NCI-H187 treated with DMSO at 0.1 percent for 48 hours (cell line): Measurements from ENCODE around the gene KPNB1.

ENCODE experiments used
- DNase-seq: peaks from one replicate; lab custom pipeline; 2025; lab: John Stamatoyannopoulos, UW

Gene KPNB1

GRCh38 chr17:47696717-47697642, 47.3 kb downstream of the KPNB1 start:
- no peak for DNase-seq

- no peak for DNase-seq
These were observed 48.4 kb downstream of the KPNB1 start for GRCh38 chr17:47697906-47698711.

DNA sequence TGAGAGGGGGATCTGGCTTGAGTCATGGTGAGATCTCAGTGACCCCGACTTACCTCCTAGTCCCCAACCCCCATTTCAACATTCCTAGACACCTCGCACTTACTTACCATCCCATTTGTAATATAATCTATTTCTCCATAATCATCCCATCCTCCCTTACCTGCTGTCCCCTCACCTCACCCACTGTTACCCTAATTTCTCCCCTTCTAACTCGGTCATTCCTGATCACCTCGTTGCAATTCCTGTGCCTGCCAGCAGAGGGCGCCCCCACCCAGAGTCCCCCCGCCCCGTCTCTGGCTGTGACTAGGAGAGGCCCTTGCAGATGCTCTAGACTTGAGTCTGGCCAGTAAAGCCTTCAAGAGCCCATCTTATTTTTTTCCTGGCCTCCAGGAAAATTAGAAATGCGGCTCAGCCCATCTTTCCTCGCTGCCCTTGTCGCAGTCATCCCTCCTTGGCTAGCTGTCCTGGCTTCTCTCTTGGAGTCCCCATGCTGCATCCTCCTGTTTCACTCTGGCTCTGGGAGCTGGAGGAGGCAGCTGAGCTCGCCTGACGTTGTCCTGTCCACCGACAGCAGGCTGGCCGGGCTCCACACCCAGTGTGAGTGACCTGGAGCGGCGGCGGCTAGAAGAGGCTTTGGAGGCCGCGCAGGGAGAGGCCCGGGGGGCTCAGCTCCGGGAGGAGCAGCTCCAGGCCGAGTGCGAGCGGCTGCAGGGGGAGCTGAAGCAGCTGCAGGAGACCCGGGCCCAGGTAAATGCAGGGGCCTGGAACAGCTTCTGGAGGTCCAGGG, 49.2 kb downstream of the KPNB1 start:
- DNase-seq, result no peak

- DNase-seq, result no peak
These were observed 49.8 kb downstream of the KPNB1 start for GRCh38 chr17:47699536-47699840.

GRCh38 chr17:47700471-47701449, 51.0 kb downstream of the KPNB1 start:
- DNase-seq, result no peak

DNA sequence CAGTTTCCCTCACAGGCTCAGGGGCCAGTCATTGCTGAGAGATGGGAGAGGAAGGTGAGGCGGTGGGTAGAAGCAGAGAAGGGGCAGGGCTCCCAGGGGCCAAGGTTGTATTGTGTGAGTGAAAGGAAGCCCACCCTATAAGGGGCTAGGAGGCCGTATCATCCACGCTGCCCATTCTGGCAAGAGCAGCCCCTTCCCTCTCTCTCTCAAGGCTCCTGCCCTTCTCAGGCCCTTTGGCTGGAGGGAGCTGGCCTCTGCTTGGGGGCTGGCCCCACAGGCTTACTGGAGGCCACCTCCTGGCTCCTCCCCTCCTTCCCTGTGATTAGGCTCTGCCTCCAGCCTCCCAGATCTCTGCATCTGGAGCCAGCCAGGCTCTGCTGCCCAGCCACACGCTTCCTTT, 51.9 kb downstream of the KPNB1 start:
- no peak for DNase-seq

DNA sequence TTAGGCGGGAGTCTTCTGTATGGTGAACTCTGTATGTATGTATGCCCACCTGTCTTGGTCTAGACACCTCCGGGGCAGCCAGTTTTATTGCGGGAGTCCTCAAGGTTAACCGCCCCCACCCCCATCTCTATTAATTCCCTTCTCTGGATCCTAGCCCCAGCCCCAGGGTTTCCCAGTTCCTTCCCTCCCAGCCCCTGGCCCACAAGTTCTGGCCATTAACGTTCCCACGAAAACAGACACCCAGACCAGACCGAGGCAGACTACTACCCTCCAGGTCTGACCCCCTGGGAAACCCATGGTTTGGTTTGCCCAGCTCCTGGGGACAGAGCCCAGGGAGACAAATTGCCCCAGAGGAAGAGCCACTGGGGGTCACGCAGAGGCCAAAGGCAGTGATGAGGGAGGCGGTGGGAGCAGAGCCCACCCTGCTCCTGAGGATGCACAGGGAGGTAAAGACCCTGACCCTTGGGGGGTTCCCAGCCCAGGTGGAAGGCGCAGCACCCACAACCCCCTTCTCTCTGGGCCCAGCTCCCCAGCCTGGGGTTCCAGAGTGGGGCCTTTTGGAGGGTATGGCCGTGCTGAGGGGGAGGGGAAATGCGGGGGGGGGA, 52.8 kb downstream of the KPNB1 start:
- no peak for DNase-seq

DNA sequence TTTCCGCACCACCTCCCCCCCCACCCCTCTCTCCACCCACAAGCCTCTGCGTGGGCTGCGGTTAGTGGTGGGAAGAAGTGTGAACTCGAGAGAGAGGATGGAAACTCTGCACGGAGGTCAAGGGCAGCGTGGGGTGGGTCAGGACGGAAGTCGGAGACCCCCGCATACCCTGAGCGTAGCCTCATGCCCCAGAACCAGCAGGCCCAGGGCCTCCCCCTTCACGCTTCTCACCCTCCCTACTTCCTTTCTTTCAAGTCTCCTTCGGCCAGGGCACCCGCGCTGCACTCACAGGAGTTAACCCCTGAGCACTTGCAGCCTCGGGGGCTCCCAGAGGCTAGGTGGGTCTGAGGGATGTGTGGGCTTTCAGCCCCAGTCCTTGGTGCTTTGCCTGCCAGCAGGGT, 53.5 kb downstream of the KPNB1 start:
- no peak for DNase-seq

DNA sequence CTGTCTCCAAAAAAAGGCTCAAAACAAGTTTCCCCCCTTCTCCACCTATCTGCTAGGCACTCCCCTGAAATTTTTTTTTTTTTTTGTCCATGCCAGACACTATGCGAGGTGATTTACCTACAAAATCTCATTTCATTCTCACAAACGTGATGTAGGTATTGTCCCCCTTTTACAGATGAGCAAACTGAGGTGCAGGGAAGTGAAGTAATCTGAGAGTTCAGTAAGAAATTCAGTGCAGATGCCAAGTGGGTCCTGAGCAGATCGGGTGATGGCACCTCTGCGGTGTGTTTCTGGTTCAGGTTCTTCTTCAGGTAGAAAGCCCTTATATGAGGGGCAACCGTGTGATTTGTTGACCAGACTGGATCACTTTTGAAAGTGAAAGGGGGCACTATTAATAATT, 54.0 kb downstream of the KPNB1 start:
- no peak for DNase-seq

DNA sequence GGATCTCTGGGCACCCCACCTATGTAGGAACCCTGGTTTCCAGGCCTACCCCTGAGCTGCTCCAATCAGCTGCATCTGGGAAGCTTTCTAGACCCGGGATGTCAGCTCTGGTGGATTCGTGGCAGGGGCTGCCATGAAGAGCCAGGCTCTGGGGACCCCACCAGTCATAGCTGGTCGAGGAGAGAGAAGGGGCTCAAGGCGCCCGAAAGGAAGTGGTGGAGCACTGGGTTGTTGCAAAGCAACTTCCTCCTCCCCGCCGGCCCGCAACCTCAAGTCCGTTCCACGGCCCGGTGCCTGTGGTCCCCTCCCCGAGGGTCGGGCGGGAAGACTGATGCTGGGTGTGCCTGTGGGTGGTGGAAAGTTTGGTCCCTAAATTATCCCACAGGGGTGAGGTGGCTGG, 54.4 kb downstream of the KPNB1 start:
- no peak for DNase-seq

DNA sequence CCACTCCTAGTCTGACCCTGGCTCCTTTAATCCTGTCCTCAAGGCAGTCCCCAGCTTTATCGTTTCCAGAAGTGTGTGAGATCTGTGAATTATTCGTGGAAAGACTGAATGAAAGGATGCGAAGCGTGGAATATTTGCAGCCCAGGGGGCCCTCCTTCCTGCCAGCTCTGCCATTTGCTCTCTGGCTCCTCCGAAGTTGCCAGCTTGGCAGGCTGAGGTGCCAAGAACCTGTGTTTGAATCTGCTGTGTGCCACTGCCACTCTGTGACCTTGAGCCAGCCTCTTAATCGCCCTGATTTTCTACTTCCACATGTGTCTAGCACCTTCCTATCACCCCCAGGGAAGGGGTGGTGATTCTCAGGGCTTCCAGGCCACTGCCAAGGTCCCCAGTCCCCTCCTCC, 55.0 kb downstream of the KPNB1 start:
- DNase-seq, result no peak

DNA sequence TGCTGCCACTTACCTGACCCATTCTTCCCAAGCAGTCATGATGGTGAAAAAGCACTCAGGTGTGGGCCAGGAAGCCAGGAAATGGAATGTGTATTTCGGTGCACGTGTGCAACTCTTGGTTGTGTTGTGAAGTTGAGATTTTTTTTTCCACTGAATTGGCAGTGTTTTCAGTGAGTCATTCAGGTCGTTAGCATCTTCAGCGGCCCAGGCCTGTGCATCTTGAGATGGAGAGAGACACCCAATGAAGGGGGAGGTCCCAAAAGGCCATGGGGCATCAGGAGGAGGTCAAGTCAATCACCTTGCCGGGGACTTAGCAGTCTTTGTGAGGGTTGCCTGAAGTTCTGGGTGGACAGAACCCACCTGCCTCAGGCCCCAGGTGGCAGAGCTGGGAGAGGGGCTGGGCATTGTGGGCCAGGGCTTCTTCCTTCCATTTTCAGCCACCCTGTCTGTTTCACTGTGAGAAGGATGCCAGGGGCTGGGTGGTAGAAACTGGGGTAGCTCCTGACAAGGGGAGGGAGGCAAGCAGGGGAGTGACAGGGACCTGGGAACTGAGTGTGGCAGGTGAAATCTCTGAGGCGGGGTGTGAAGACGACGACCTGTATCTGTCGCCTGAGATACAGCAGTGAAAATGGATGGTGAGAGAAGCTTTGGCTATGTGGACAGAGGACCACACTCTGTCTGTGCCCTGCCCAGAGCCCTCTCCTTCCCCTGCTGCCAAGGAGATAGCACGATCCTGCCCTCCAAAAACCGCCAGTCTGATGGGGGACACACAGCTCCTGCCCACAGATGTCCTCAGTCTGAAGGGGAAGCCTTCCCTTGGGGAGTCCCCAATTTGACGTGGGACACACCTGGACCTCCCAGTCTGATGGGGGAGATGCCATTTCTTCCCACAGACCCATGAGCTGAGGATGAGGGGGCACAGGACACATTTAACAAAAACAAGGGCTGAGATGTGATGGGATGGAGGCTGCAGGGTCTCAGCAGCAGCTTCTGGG, 56.1 kb downstream of the KPNB1 start:
- DNase-seq, result no peak

DNA sequence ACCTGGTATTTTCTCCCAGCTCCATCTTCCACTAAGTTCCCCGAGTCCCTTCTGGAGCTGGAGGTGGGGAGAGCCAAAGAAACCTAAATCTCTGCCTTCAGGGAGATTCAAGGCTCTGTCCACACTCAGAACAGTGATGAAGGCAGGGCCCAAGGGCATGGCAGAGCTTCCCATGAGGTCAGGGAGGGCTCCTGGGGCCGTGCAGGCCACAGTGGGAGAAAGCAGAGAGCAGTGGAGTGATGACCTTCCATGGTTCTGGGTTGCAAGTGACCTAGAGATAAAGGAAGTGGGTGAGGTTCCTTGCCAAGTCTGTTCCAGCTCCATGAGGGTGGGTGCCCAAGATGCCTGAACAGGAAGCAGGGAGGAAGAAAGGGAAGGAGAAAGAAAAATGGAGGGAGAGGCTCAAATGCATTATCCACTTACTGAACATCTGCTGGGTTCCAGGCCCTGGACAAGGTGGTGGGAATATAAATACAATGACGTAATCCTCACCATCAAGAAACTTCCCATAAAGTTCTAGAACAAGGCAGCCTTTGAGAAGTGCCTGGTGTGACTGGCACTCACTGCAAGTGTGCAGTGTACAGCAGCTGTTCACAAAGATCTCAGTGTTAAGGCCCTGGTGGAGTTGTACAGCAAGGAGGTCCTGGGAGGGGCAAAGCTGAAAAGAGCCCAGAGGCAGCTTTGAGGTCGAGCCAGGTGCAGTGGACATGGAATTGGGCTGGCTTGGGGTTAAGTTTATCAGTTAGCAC, 57.5 kb downstream of the KPNB1 start:
- DNase-seq, result no peak

GRCh38 chr17:47707884-47708283, 58.2 kb downstream of the KPNB1 start:
- no peak for DNase-seq

DNA sequence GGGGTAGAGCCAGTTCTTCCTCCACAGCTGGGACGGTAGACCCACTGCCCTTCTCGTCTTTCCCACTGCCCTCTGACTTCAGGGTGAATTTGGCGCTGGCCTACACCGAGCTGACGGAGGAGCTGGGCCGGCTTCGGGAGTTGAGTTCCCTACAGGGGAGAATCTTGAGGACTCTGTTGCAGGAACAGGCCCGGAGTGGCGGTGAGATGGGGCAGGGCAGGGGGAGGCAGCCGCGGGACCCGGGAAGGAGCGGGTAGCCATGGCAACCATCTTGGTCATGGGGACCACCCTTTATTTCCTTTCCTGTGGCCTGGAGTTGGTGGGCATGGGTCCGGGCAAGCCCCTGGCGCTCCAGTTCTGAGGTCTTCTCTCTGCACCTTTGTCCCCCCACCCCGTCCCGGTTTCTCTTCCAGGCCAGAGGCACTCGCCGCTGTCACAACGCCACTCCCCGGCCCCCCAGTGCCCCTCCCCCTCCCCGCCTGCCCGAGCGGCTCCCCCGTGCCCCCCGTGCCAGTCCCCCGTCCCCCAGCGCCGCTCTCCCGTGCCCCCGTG, 58.7 kb downstream of the KPNB1 start:
- no peak for DNase-seq

DNA sequence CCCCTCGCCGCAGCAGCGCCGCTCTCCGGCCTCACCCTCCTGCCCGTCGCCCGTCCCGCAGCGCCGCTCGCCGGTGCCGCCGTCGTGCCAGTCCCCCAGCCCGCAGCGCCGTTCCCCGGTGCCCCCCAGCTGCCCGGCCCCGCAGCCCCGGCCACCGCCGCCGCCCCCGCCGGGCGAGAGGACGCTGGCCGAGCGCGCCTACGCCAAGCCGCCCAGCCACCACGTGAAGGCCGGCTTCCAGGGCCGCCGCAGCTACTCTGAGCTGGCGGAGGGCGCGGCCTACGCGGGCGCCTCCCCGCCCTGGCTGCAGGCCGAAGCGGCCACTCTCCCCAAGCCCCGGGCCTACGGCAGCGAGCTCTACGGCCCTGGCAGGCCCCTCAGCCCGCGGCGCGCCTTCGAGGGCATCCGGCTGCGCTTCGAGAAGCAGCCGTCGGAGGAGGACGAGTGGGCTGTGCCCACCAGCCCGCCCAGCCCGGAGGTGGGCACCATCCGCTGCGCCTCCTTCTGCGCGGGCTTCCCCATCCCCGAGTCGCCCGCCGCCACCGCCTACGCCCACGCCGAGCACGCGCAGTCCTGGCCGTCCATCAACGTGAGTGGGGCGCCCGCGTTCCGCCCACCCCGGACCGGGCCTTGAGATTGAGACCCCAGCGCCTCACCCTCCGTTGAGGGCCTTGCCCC, 59.3 kb downstream of the KPNB1 start:
- no peak for DNase-seq

DNA sequence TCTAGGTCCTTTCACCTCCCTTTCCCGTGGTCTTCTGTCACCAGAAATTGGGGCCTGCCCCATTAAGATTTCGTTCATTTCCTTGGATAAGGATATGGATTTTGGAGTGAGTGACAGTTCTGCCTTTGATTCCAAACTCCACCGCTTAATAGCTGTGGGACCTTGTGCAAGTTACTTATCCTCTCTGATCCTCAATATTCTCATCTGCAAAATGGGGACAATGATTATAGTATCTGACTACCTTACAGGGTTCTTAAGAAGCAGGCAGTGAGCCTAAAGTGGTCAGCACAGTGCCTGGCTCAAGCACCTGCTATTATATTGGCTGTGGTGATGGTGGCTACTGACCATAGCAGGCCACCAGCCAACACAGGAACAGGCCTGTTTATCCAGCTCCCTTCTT, 59.9 kb downstream of the KPNB1 start:
- no peak for DNase-seq
